GM21526 (cell line): ENCODE results near the gene EPS15.
"Not testable (repeated sequence)": the region's sequence is repeated elsewhere in the genome, so short reads cannot be mapped to it uniquely, and the experiment has no call there.

Source experiments
- ATAC-seq: cut with Tn5 transposase; IDR thresholded peaks from one replicate; pipeline ENCODE4 v1.9.1; 2021; ENCODE audit warnings: moderate library complexity; ENCODE audit not compliant: unreplicated experiment, low FRiP score

Gene EPS15

GRCh38 chr1:51474832-51475620 lies 44.0 kb downstream of the EPS15 start:
- not testable (repeated sequence) for ATAC-seq

DNA sequence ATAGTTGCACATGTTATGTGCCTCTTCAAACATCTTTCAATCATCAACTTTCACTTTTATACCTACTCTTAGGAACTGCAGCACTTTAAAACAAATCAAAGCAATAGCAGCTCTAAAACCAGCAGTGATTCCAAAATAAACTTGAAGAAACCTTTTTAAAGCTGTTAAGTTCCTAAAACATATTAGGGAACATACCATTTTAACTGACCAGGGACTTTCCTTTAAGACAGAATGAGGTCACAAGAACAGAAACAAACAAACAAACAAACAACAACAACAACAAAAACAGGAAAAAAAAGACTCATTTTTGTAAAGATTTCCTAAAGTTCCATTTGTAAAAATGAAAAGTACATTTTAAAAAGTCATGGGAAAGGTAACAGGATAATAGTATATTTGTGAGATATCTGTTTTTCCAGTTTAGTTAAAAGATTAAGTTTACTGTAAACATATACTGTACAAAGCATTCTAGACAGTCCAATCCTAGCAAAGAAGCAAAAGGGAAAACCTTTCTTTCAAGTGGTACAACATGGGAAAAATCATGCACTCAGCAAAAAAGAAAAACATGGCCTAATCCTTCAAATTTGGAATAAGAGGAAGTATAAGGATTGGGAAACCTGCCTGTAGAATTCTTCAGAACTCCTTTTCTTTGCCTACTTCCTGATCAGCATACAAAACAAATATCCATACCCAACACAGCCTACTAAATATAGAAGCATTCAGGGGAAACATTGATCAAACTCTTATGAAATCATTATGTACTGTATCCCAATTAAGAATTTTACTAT lies 45.5 kb downstream of the EPS15 start:
- no peak for ATAC-seq

DNA sequence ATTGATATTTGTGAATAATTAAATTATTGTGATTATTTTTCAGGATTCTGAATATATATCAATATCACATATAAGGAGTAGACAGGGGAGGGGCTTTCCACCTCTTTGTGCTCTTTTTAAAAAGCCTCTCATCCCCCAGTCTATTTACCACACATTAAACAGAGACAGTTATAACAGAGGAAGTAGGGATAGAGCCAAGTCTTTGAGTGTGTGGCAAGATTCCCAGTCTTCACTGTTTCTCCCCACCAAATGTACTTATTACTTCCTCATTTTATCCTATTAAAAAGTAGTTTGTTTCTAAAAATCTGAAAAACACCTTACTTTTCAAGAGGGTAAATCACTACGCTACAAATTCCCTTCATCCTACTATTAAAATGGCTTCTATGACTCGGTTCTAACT lies 46.7 kb downstream of the EPS15 start:
- no peak for ATAC-seq

DNA sequence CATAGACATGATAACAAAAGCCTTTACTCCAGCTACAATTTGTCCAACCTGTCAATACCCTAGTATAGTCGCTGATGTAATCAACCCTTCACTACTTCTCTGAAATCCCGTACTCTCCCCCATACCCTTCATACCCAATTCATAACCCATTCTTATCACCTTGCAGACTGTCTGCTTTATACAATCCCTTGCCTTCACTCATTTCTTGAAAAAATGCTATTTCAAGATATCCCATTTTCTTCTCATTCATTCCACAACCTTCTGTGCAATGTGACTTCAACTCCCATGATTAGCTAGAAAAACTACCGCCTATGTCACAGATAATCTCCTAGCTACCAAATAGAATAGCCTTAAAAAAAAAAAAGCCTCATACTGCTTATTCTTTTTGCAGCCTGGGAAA lies 49.5 kb downstream of the EPS15 start:
- no peak for ATAC-seq

DNA sequence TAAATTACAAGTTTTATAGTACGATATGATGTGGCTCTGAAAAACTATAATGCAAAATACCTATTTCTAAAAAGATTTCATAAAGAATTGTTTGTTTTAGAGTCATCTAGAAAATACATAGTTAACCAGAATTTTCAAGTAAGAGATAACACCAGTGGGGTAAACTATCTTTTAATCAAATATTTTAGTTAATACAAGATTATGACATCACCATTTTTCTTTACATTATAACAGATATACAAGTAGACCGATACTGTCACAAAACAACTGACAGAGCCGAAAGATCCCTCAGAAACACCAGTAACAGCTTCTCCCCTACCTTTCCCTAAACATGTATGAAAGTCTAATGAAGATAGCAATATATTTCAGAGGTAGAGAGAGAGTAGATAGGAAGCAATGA lies 54.2 kb downstream of the EPS15 start:
- ATAC-seq = no peak

DNA sequence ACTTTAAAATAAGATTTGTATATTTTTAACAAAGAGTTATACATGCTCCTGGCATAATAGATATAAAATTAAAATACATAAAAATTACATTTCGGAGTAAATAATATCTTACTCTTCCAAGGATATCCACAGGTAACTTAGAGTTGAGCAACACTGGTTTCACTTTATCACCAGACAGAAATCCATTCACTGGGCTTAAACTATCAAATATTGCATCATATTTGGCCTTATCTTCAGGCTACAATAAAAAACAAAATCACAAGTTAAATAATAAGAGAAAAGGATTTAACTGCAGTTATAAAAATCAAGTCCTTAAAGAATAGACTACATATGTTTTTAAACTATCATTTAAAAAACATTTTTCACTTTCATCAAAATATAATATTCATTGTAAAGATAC lies 55.5 kb downstream of the EPS15 start:
- ATAC-seq = no peak

DNA sequence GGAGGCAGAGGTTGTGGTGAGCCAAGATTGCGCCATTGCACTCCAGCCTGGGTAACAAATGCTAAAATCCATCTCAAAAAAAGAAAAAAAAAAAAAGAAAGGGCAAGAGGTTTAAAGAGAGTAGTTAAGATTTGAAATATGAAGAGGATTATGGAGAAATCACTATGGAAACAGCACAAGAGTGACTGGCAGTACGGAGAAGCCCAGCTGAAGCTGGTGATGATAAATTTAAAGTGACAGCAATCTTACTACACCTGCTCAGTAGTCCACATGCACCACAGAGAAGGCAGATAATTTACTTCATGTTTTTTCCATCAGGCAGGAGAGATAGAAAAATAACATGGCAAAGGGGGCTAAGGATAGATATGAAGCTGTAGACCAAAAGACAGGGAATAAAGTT lies 56.8 kb downstream of the EPS15 start:
- ATAC-seq = not testable (repeated sequence)

DNA sequence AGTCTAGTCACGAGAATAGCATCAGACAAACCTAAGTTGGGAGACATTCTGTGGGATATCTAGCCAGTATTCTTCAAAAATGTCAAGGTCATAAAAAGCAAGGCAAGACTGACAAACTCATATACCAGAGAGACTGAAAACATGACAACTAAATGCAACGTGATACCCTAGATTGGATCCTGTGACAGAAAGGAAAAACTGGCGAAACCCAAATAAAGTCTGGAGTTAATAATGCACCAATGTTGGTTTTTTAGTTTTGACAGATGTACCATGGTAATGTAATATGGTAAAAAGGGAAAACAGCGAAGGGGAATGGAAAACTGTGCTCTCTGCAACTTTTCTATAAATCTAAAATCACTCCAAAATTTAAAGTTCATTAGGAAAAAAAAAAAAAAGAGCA lies 64.5 kb downstream of the EPS15 start:
- no peak for ATAC-seq

DNA sequence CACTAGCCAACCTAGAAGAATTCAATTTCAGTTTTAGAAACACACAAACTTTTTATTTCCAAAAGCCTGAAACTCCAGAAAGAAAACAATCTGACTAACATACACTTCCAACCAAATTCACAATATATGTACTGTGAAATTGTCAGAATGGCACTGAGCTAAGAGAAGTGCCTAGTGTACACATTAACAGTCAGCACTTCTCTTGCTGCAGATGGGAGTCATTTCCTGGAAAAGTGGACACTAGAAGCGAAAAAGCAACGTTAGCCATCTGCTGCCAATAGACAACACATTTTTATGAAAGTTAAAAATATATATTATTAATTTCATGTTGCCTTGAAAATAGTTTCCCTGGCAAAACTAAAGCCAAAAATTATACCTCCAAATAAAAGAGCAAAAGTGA lies 66.1 kb downstream of the EPS15 start:
- no peak for ATAC-seq

DNA sequence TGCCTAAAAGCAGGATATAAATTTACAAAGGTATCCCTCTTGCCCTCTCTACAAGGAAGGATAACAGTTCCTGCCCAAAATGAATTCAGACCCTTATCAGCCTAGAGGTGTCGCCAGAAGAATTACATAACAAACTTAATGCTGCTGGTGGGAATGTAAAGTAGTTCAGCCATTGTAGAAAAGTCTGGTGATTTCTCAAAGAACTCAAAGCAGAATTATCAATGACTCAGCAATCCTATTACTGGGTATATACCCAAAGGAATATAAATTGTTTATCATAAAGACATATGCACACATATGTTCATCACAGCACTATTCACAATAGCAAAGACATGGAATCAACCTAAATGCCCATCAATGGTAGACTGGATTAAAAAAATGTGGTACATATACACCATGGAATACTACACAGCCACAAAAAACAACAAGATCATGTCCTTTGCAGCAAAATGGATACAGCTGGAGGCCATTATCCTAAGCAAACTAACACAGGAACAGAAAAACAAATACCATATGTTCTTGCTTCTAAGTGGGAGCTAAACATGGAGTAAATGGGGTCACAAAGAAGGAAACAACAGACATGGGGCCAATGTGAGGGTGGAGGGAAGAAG lies 70.1 kb downstream of the EPS15 start:
- not testable (repeated sequence) for ATAC-seq

- no peak for ATAC-seq
These were observed 73.5 kb downstream of the EPS15 start for GRCh38 chr1:51445351-51446090.

DNA sequence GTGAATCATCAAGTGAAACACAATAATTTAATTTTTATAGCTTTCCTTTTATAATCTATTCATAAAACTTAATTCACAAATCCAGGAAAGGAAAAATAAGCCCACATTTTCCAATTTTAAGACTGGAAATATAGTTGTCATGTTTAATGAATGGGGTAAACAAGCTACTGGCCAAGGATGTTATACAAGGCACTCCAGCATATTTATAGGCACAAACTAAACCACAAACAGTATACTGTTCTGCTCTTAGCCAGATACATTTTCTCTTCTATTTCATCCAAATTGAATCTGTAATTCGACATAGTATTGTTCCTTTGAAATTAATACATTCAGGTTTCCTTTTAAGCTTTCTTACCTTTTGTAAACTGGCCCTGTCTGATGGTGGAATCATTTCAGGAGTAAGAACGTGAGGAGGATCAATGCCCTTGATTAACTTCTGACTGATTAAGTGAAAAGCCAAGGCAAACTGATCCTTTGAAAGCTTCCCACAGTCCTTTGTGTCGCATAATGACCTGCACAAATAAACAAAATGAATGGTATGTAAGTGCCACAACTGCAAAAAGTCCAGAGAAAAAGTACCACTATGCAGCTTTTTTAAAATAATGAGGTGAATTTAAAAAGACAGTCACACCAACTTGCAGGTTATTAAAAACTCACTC lies 74.4 kb downstream of the EPS15 start:
- no peak for ATAC-seq

- no peak for ATAC-seq
These were observed 75.0 kb downstream of the EPS15 start for GRCh38 chr1:51444096-51444495.

GRCh38 chr1:51443555-51443954 lies 75.5 kb downstream of the EPS15 start:
- no peak for ATAC-seq

DNA sequence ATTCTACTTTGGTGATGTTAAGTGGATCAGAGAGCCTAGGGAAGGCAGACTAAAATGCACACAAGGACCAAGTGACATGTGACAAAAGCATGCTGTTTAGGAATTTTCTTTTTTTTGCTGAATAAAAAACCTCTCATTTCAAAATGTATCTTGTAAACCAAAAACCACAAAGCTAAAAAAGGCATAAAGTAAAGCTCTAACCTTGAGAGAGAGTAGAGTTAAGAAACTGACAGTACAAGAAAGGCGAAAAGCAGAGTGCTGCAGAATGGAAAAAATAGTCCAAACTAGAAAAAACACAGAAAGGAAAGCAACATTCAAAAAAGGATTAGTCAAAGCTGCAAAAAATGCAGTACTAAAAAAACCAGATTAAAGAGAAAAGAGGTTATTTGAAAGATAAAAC lies 76.5 kb downstream of the EPS15 start:
- no peak for ATAC-seq

- ATAC-seq = no peak
These were observed 76.9 kb downstream of the EPS15 start for GRCh38 chr1:51442198-51442597.

DNA sequence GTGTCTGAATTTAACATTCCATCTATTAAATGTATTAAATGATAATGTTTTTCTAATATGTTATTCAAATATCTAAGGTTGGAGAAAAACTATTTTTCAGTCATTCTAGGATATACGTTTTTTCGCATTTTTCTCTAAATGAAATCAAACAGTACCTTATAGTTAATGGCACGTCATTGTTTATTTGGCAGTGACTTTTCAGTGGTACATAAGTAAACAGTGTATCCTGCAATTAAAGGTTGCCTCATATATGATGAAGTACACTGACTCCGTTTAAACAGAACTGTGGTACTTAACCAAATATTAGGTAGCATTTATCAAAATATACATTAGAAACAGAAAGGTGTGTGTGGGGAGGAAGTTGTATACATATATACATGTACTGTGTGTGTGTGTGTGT lies 79.2 kb downstream of the EPS15 start:
- ATAC-seq = no peak

GRCh38 chr1:51439053-51439452 lies 80.0 kb downstream of the EPS15 start:
- ATAC-seq = no peak

- ATAC-seq = not testable (repeated sequence)
These were observed 81.7 kb downstream of the EPS15 start for GRCh38 chr1:51437391-51437790.

DNA sequence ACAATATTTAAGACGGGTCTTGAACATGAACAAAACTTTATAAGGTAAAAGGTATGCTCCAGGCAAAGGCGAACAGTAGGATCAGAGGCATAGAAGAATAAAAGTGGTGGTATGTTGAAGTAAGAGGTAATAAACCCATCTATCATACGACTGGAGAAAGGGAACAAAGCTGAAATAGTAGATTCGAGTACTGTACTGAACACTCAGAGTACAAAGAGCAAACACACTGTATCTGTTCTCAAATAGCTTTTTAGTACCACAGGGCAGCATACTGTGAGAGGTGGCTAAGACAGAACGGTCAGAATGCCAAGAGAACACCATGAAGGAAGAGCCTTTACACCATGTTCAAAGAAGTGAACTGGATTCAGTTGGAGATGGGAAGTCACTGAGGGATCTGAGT lies 83.2 kb downstream of the EPS15 start:
- ATAC-seq = no peak
